PC-9 (cell line): Measurements from ENCODE around the gene SEMA5A.

Source experiments
- EZH2 ChIP-seq: fragments of 200-600 bp; sonication (generic); IDR thresholded peaks from 2 replicates; pipeline ENCODE4 v1.8.0; 2017; ENCODE audit warnings: antibody characterized with exemption, low read depth
- TF ChIP-seq, protein P1 (sequence below): fragments of 200-600 bp; sonication (generic); conservative IDR thresholded peaks from 2 replicates; pipeline ENCODE4 v1.6.1; 2017; ENCODE audit warnings: mixed run types, antibody characterized with exemption, mild to moderate bottlenecking, moderate library complexity

DNA sequence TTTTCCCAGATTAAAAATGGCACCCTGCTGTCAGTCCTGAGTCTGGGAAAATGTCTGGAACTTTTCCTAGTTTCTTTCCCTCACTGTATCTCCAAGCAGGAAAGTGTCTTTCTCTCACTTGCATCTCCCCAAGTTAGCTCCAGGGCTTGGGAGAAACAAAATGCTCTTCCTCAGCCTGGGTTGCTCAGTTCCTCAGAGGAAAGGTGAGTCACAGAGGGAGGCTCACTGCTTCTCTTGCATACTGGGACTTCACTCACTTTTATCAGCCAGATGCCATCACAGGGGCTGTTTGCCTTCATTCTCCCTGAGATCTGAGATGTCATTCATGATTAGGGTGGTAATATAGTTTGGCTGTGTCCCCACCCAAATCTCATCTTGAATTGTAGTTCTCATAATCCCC is 519.9 kb downstream of the SEMA5A start:
- TF ChIP-seq, protein P1, sequence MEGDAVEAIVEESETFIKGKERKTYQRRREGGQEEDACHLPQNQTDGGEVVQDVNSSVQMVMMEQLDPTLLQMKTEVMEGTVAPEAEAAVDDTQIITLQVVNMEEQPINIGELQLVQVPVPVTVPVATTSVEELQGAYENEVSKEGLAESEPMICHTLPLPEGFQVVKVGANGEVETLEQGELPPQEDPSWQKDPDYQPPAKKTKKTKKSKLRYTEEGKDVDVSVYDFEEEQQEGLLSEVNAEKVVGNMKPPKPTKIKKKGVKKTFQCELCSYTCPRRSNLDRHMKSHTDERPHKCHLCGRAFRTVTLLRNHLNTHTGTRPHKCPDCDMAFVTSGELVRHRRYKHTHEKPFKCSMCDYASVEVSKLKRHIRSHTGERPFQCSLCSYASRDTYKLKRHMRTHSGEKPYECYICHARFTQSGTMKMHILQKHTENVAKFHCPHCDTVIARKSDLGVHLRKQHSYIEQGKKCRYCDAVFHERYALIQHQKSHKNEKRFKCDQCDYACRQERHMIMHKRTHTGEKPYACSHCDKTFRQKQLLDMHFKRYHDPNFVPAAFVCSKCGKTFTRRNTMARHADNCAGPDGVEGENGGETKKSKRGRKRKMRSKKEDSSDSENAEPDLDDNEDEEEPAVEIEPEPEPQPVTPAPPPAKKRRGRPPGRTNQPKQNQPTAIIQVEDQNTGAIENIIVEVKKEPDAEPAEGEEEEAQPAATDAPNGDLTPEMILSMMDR = no peak
- no peak for TF ChIP-seq EZH2
